GM19452 (cell line): Measurements from ENCODE around the gene RPS17.
A peak's percentile ranks its signal among the peaks of the same experiment; 100 is the strongest.
"Not testable (repeated sequence)": the region's sequence is repeated elsewhere in the genome, so short reads cannot be mapped to it uniquely, and the experiment has no call there.

Source experiments
- ATAC-seq: cut with Tn5 transposase; IDR thresholded peaks from one replicate; pipeline ENCODE4 v1.9.1; 2021; ENCODE audit not compliant: unreplicated experiment

RPS17 gene

DNA sequence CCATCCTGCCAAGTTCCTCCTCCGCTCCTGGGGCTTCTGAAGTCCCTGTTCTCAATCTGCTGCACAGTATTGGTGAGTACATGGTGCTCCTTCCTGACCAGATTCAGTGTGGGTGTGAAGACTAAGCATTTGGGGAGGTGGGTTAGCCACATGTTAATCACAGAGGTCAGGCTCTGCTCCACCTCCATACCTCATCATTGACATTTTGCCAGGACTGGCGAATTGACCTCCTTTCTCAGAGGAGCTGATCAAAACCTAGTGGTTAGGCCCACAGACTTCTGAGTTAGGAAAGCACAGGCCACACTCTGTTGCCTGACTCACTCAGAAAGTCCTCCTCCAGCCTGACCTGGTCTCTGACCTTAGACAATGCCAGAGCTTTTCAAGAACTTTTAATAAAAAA, 8.4 kb upstream of the RPS17 start:
- ATAC-seq, result no peak

DNA sequence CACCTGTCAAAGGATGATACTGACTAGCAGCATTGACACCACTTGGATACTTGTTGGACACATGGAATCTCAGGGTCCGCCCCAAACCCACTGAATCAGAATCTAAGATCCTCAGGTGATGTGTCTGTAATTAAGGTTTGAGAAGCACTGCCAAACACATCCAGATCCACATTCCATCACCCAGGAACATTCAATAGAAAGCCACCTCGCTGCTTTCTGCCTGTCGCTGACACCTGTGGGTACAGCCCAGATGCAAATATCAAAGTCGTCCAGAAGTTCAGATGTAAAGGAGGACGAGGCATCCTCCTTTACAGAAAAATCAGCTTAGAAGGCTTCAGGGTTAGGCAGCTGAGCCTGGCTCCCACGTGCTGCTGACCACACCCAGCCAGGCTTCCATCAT, 5.2 kb upstream of the RPS17 start:
- ATAC-seq, result no peak

DNA sequence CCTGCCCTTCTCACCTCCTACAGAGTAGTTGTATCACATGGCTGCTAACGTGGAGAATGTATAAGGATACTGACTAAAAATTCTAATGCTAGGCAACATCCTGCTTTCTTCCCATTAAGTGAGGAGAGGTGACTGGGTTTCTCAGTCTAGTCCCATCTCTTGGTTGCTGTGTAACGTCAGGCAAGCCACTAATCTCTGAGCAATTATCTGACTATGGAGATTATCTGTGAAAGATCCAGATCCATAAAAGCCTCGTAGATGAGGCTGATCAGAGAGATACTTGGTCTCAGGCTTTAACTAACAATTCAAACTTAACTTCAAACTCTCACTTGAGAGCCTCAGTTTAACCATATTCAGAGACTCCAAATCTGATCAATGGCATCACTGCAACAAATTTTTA, 4.7 kb upstream of the RPS17 start:
- ATAC-seq, result no peak

DNA sequence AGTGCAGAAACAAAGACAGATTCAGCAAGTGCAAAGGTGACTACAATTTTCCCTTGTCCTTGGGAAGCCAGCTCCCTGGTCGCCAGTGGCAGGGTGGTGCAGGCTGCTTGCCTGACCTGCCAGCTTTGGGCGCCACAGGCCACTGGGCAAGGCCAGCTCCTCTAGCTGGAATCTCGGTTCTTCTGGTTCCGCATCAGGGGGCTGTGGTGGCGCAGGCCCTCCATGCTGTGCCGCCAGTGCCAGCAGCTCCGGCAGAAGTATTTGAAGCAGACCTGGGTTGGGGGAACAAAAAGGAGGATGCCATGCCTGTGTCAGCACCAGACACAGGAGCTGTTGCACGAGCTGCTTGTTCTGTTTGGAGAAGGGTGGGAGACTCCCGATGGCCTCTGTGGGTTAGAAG, 4.2 kb upstream of the RPS17 start:
- ATAC-seq, result no peak

DNA sequence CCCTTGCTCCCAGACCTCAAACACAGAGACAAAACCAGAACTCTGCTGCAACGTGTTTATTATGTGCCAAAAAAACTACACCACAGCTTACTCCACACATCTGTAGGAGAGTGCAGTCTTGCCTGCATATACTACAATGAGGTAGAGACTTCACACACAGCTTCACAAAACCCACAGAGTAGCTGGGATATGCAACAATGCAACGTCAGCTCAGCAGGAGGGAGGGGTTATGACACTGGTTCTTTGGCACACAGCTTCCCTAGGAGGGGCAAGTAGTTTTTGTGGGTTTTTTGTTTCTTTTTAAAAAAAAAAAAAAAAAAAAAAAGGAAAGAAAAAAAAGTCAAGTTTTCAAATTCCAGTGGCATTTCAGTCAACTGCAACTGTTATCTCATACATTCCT, 2.9 kb upstream of the RPS17 start:
- no peak for ATAC-seq

DNA sequence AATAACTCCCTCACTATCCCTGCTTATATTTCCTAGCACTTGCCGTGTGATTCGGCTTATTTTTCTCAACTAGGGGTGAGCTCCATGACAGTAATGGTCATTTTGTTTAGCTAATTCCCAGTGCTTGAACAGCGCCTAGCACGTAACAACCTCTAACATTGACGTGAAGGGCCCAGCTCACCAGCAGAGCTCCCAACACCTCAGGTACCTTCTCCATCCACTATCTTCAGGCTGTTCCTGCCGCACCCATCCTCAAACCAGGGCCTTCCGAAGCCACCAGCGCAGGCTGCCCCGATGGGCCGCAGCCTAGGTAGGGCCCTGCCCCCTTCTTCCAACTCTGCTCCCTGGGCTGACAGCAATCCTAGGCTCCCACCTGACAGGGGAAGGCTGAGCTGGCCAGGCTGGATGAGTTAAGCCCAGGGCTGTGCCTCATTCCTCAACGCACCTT, 751 bp upstream of the RPS17 start:
- ATAC-seq, result no peak

DNA sequence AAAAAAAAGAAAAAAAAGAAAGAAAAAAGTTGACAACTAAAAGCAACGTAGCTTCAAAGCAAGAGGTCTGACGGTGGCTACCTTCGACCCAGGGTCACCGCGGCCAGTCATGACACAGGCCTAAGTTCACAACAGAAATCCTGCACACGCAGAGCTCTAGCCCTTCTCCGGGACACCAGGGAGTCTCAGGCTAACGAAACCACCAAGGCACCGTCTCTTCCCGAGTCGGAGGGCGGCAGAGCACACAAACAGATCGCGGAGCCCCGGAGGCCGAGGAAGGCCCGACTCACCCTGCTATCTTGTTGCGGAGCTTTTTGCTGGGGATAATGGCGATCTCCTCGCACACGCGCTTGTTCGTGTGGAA, 584 bp downstream of the RPS17 start:
- peak; percentile 0 for ATAC-seq

DNA sequence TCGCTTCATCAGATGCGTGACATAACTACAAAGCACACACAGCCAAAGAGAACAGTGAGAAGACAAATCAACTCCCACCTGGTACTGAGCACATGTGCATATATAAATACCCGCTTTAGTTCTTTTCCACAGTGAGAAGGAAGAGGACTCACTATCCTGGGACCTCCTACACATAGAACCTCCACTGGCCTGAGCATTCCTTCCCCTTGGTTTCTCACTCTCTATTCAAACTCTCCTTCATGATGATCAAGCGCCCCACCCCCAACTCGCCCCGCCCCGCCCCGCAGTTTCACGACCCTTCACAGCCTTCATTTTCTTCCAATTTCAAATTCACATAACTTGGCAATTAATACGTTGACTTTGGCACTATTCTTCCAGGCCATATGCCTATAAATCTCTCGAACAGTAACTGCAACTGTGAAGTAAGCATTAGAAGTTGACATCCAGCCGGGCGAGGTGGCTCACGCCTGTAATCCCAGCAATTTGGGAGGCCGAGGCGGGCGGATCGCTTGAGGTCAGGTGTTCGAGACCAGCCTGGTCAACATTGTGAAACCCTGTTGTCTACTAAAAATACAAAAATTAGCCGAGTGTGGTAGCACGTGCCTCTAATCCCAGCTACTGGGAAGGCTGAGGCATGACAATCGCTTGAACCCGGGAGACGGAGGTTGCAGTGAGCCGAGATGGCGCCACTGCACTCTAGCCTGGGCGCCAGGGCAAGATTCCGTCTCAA, 1.1 kb downstream of the RPS17 start:
- no peak for ATAC-seq

DNA sequence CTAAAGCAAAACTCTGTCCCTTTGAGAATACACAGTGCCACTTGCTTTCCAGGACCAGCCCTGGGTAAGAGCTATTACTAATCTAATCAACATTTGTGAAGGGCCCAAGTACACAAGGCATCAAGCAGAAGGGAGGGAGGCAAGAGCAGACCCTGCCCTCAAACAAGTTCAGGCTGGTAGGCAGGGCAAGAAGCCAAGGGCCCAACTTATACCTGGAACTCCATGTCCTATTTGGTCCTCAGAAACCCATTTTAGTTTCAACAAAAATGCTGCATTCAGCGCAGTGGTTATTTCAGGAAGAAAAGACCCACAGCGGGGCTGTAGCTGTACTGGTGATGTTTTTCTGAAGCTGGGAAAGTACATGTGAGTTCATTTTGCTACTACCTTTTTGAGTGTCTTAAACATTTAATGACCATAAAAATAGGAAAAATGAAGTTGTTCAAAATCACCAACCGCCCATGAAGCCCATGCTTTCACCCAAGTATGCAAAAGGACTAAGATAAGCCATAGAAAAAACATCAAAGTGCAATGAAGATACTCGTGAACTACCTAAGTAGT, 2.8 kb downstream of the RPS17 start:
- ATAC-seq, result no peak

DNA sequence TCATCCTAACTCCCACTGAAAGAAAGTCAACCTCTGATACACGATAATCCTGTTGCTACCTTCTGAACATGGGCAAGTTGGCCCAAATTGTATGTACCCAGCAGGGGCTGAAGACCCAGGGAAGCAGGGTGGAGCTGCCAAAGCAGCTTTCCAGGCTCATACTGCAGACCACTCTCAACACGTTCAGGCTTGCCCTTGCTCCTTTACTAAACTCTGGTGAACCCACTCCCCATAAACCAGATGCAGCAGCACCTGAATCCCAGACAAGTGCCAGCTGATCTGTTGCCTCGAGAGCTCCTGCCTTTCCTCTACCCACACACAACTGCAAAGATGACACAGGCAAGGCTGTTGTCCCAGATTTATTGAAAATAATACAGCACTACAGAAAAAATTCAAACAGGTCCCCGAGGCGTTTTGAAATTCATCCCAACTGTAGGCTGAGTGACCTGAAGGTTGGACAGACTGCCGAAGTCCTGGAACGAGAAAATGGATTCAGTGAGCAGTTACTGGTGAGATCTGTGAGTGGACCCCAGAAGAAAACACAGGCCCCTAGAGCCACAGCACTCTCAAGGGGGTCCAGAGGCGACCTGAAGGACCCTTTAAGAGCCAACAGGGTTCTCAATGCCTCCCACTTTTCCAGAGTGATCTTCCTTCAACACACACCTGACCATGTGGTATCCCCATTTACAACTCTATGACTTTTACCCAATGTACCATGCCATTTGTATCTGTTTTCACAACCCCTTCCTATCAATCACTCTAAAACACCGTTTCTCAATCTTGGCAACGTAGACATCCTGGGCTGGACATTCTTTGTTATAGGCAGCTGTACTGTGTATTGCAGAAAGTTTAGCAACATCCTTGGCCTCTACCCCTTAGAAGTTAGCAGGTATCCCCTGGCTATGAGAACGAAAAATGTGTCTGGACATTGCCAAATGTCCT, 3.6 kb downstream of the RPS17 start:
- no peak for ATAC-seq

DNA sequence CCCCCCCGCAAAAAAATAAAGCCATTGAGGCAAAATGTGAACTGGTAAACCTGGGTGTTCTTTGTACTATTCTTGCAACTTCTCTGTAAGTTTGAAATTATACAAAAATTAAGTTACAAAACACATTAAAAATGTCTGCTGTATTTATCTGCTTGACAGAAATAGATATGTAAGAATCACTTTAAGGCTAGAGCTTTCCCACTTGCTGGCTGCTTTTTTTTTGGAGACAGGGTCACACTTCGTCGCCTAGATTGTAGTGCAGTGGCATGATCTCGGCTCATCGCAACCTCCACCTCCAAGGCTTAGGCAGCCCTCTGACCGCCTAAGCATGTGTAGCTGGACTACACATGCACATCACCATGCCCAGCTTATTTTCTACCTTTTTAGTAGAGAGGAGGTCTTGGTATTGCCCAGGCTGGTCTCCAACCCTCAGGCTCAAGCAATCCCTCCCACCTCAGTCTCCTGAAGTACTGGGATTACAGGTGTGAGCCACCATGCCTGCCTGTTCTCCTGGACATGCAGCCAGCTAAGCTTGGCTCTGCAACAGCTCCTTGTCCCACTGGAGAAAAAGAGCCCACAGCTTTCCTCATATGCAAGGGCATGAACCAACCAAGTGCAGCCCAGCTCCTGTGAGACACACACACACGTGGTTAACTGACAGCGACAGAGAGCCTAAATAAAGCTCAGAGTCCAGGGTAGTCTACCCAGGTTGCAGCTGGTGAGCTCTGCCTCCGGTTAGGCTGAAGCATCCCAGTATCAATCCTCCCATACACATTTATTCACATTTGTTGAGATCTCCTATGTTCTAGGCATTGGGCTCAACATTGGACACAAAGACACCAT, 4.5 kb downstream of the RPS17 start:
- no peak for ATAC-seq

DNA sequence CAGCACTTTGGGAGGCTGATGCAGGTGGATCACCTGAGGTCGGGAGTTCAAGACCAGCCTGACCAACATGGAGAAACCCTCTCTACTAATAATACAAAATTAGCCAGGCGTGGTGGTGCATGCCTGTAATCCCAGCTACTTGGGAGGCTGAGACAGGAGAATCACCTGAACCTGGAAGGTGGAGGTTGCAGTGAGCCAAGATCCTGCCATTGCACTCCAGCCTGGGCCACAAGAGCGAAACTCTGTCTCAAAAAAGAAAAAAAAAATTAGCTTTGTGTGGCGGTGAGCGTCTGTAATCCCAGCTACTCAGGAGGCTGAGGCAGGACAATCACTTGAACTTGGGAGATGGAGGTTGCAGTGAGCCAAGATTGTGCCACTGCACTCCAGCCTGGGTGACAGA, 5.1 kb downstream of the RPS17 start:
- not testable (repeated sequence) for ATAC-seq

DNA sequence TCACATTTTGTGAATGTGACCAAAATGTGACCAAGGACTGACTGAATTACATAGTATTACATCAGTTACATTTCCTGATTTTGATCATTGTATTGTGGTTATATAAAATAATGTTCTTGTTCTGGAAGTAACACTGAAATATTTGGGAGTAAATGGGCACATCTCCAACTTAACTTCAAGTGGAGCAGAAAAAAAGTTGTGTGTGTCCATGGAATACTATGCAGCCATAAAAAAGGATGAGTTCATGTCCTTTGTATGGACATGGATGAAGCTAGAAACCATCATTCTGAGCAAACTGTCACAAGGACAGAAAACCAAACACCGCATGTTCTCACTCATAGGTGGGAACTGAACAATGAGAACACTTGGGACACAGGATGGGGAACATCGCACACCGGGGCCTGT, 5.8 kb downstream of the RPS17 start:
- not testable (repeated sequence) for ATAC-seq

DNA sequence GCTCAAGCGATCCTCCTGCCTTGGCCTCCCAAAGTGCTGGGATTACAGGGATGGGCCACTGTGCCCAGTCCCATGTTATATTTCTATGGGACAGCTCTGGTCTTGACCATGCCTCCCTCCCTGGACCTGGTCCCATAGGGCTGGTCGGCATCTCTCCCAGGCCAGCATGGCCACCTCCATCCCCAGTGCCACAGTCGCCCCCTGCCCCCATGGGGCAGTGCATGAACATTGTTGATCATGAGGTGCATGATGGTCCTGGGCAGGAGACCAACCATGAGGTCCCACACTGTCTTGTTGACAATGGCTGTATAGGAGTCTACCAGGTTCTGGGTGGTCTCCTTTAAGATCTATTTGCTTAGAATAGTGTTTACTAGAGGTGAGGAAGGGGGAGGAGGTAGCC, 6.5 kb downstream of the RPS17 start:
- ATAC-seq, result no peak

DNA sequence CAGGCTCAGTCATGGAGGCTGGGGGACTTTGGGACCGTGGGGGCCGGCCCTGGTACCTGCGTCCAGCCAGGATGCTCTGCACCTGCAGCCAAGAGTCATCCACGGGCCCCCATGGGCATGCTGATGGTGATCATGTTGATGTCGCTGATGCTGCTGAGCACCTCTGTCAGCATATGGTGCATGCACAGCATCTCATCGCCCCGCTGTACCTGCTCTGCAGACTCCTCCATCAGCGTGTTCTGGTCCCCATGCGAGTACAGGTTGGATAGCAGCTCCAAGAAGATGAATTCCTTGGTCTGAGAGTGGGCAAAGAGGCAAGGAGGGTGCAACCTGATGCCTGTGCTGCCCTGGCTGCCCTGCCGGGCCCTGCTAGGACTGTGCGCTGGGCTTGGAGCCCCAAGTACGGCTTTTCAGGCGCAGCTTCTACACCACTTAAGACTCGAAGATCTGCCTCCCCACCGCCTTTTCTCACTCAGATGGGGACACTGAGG, 7.2 kb downstream of the RPS17 start:
- no peak for ATAC-seq

DNA sequence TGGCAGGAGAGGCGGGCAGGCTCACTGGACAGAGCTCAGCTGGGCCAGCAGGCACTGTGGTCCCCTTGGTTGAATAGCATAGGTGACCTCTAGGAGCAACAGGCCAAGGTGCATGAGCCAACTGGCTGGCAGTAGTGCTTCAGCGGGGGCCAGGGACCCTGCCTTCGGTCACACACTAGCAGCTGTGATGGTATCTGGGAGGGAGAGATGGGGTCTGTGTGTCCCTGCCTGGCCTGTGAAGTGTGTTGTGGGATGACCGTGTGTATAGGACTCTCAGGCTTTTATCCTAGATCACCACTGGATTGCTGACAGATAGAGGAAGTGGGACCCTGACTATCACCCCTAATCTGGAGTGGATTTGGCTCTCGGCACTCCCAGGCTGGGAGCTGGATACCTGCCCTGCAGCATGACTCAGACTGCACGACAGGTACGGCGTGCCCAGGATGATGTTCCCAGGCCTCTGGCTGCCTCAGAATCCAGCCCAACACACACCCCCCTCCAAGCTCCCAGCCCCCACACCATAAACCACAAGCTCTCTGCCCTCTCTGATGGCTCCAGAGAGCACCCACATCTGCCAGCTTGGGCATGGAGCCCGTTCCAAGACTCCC, 7.8 kb downstream of the RPS17 start:
- ATAC-seq, result no peak

DNA sequence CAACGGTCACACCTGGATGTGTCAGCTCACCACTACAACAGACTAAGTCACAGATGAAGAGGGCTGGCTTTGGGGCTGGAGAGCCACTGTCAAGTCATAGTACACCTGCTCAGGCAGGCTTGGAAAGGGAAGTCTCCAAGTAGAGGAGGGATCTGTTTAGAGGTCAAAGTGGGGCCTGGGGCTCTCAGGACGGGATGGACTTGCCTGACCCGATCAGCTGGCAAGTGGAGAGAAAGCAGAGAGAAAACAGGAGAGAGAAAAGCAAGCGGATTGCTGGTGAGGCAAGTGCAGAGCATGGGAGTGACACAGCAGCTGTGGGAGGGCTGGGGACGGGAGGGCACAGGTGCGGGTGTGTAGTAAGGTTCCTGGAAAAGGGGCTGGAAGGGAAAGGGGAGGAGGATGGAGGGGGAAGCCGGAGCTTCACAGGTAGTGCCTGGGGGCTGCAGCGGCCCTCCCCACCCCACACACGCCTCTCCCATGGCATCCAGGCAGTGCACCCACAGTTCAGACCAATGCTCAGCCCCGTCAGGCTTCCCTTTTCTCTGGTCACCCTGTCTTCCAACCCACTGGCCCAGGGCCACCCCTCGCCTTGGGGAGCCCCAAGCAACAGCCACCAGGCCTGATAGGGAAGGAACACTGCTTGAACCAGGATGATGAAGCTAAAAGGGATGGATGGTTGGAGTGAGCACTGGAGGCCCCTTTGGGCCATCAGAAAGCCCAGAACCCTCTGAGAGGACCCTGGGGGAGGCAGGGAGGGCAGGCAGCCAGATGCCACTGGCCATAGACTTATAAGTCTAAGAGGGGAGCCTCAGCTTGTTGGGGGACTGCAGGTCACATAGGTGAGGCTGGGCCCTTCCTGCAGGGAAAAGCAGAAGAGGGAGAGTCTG, 8.5 kb downstream of the RPS17 start:
- ATAC-seq, result no peak

DNA sequence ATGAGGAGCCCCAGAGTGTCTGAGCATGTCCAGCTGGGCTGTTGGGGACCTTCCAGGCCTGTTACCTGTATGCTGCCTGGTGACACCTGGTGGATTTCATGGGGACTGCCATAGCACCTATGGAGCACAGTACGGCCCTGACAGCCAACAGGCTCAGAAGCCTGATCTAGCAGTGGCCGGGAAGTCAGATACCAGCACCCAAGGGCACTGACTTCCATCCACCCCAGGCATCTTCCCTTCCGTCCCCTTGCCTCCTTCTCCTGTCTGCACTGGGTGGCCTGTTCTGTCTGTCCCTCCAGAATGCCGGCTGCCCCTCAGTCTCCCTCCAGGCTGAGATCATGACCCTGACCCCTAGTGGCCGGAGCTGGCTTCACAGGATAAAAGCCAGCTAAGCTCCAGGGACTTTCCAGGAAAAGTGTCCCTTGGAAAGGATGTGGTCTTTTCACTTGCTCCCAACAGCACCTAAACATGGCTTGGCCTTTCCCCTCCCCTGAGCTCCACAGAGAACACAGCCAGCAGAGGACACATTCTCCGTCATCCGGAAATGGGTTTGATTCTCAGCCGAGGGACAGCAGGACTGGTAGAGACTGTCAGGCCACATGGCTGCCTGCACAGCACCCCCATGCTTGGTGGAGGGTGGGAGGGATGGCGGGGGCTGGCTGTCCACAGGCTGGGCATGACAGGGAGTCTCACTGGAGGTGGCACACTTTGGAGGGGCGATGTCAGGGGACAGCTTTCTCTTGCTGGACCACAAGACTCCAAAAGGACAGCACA, 9.5 kb downstream of the RPS17 start:
- ATAC-seq, result peak; percentile 83

DNA sequence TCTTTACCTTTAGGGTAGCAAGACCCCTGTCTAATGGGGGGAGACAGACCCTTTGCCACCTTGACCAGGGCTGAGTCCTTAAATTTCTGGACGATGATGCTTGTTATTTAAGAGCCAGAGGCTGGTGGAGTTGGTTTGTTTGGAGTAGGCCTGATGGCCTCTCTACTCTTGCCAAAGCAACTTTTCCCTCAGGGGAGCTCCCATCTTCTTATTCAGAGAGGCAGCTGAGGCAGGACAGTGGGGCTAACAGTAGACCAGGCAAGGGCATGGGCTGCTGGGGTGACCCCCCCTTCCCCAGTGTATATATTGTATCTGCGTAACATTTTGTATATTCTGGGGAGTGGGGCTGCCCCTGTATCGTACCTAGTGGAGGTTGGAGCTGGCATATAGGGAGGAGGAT, 10.3 kb downstream of the RPS17 start:
- no peak for ATAC-seq
